ENCODE data around the gene PTCH1. TPM values are rescaled to one million over a fixed set of nuclear protein-coding genes. Genes with fewer than 3 reads are reported as not detected.

PTCH1 gene
- total and polyA plus RNA-seq, 5 experiments from 2014 or later, result 10.5 to 49.6 (median 18.1) TPM

DNA sequence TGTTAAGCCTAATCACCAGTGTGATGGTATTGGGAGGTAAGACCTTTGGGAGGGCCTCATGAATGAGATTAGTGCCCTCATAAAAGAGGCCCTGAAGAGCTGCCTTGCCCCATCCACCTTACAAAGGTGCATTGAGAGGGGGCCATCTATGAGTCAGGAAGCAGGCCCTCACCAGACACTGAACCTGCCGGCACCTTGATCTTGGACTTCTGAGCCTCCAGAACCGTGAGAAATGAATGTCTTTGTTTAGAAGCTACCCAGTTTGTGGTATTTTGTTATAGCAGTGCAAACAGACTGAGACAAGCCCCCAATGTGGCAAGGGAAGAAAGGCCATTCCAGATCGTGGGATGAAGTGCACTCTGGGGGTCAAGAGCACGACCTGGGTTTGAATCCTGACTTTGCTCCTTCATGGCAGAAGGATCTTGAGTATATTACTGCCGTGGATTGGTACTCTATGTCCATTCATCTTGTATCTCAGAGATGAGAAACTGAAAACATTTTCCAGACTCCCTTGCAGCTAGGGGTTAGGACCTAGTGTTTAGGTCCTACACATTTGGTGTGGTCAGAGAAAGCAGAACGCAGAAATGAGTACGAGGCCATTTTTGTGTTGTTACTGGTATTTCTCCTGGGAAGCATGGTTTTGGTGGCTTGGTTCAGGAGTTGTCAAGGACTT lies 86.7 kb downstream of the PTCH1 start:
- Mint-ChIP-seq H3K9me3 (peaks cover 0 to 25% (median 8%) of the 10 kb centered on the region in 9 donors), H3K27me3 (peaks cover 0 to 9% (median 0%) of the 10 kb centered on the region in 5 donors), H3K4me1 (peaks cover 10 to 25% (median 15%) of the 10 kb centered on the region in 4 donors), H3K27ac (no peak overlapping the region), H3K36me3 (peaks cover 0 to 18% (median 6%) of the 10 kb centered on the region in 3 donors), H3K4me3 (no peak overlapping the region)
- DNase-seq (no peak), ATAC-seq (no peak)
- POLR2A ChIA-PET, result no interaction called here

DNA sequence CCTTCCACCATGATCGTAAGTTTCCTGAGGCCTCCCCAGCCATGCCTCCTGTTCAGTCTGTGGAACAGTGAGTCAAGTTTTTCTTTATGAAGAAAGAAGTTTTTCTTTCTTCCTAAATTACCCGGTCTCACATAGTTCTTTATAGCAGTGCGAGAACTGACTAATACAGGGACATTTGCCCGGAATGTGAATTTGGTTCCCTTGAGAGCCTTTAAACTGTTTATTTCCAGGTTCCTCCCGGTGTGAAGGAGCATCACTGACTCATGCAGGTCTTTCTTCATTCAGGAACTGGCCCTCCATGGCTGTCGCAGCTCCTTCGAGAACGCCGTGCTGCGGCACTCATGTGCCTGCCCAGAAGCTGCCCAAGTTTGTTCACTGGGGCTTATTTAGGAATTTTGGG lies 87.7 kb downstream of the PTCH1 start:
- Mint-ChIP-seq H3K9me3 (peaks cover 0 to 25% (median 8%) of the 10 kb centered on the region in 9 donors), H3K27me3 (peaks cover 0 to 9% (median 0%) of the 10 kb centered on the region in 5 donors), H3K27ac (no peak overlapping the region), H3K4me1 (peaks cover 5 to 18% (median 12%) of the 10 kb centered on the region in 4 donors), H3K4me3 (peak overlapping the region in 1 of 10 donors; percentile 16), H3K36me3 (peaks cover 0 to 18% (median 6%) of the 10 kb centered on the region in 3 donors)
- POLR2A ChIA-PET, result no interaction called here
- DNase-seq (no peak), ATAC-seq (no peak)

GRCh38 chr9:95425910-95426551 lies 90.7 kb downstream of the PTCH1 start:
- Mint-ChIP-seq H3K27me3 (peaks cover 0 to 13% (median 0%) of the 10 kb centered on the region in 5 donors), H3K27ac (peak overlapping the region in 6 of 10 donors; percentile 1 to 72 (median 54)), H3K9me3 (peaks cover 0 to 42% (median 22%) of the 10 kb centered on the region in 9 donors), H3K4me3 (peak overlapping the region; percentile 64 to 77 (median 72)), H3K4me1 (peaks cover 5 to 18% (median 11%) of the 10 kb centered on the region in 4 donors), H3K36me3 (peaks cover 0 to 17% (median 14%) of the 10 kb centered on the region in 3 donors)
- DNase-seq, result peak in 1 of 10 donors; percentile 4
- POLR2A ChIA-PET, result interaction anchor here (0.9 kb wide), 1 partner anchor 37 kb away, joined by 3 read pairs; no protein-coding TSS in a partner anchor
- ATAC-seq, result no peak

DNA sequence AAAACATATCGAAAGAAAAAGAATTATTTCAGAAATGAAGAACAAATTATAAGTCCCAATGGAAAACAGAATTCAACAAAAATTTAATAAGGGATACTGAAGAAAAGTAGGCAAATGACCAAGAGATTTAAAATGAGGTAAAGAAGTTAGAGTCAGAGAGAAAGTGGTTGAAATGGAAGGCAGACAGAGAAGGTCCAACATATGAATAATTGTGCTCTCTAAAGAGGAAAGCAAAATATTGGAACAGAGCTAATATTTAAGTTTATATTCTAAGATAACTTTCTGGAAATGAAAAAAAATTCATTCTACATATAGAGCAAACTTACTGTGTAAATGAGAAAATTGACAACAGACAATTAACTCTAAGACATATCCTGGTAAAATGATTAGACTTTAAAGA lies 94.1 kb downstream of the PTCH1 start:
- Mint-ChIP-seq H3K36me3 (peaks cover 0 to 11% (median 0%) of the 10 kb centered on the region in 3 donors), H3K27me3 (peaks cover 0 to 13% (median 0%) of the 10 kb centered on the region in 5 donors), H3K4me3 (no peak overlapping the region), H3K27ac (no peak overlapping the region), H3K9me3 (peaks cover 0 to 22% (median 14%) of the 10 kb centered on the region in 9 donors), H3K4me1 (peaks cover 5 to 18% (median 11%) of the 10 kb centered on the region in 4 donors)
- POLR2A ChIA-PET, result no interaction called here
- ATAC-seq (no peak), DNase-seq (no peak)

DNA sequence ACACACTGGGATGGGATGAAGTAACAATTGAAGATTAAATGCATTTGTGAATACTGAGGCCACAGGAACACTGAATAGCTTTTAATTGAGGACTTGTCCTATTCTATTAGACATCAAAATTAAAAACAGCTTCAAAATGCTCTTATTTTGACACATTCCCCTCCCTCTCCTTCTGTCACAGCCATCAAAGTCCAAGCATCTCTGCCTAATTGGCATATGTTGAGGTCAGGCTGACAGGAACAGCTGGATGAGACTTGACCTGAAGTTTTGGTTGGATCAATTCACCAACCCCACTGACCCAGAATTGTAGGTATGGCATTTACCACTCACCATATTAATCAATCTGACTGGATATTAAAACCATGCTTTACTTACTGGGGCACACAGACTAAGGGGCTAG lies 96.3 kb downstream of the PTCH1 start:
- Mint-ChIP-seq H3K27ac (no peak overlapping the region), H3K4me3 (no peak overlapping the region), H3K9me3 (peaks cover 0 to 26% (median 14%) of the 10 kb centered on the region in 9 donors), H3K4me1 (peaks cover 0 to 2% (median under 1%) of the 10 kb centered on the region in 4 donors), H3K27me3 (peaks cover 0 to 7% (median 0%) of the 10 kb centered on the region in 5 donors), H3K36me3 (peaks cover 0 to 14% (median 0%) of the 10 kb centered on the region in 3 donors)
- ATAC-seq, result no peak
- DNase-seq, result no peak
- POLR2A ChIA-PET, result no interaction called here

- Mint-ChIP-seq H3K4me1 (no peaks in the 10 kb centered on the region), H3K9me3 (peaks cover 0 to 26% (median 14%) of the 10 kb centered on the region in 9 donors), H3K27ac (no peak overlapping the region), H3K27me3 (peaks cover 0 to 7% (median 0%) of the 10 kb centered on the region in 5 donors), H3K4me3 (no peak overlapping the region), H3K36me3 (peaks cover 0 to 14% (median 0%) of the 10 kb centered on the region in 3 donors)
- ATAC-seq, result no peak
- POLR2A ChIA-PET, result no interaction called here
- DNase-seq, result no peak
Observed at GRCh38 chr9:95419444-95419843, 97.3 kb downstream of the PTCH1 start.

GRCh38 chr9:95415158-95415557 lies 101.6 kb downstream of the PTCH1 start:
- Mint-ChIP-seq H3K27ac (no peak overlapping the region), H3K36me3 (peaks cover 0 to 3% (median 0%) of the 10 kb centered on the region in 3 donors), H3K4me3 (no peak overlapping the region), H3K9me3 (peaks cover 0 to 6% (median 0%) of the 10 kb centered on the region in 9 donors), H3K4me1 (peaks cover 0 to 4% (median 0%) of the 10 kb centered on the region in 4 donors), H3K27me3 (peaks cover 0 to 14% (median 2%) of the 10 kb centered on the region in 5 donors)
- ATAC-seq (no peak), DNase-seq (no peak)
- POLR2A ChIA-PET, result no interaction called here

DNA sequence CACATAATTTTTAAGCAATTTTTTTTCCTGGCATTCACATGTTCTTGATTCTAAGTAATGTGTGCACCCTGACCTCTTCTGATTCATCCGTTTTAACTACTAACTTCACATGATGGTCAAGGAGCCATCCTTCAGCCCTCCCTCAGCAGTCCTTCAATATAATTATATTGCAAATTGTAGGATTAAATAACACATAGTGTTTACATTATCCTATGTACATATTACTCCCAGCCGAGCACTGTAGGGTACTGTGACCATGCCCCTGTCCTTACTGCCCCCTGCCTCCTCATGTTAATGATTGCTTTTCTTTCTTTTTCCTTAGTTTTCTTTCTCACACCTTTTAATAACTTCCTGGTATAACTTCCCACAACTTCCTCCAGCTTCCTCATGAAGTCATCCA lies 103.0 kb downstream of the PTCH1 start:
- peaks cover 0 to 3% (median 0%) of the 10 kb centered on the region in 3 donors for H3K36me3 Mint-ChIP-seq
- DNase-seq, result no peak
- no peak for ATAC-seq
- H3K27ac Mint-ChIP-seq, result no peak overlapping the region
- H3K4me1 Mint-ChIP-seq, result peaks cover 0 to 4% (median 0%) of the 10 kb centered on the region in 4 donors
- peaks cover 0 to 18% (median 1%) of the 10 kb centered on the region in 5 donors for H3K27me3 Mint-ChIP-seq
- no peak overlapping the region for H3K4me3 Mint-ChIP-seq
- POLR2A ChIA-PET, result no interaction called here
- H3K9me3 Mint-ChIP-seq, result peaks cover 0 to 6% (median 0%) of the 10 kb centered on the region in 9 donors

GRCh38 chr9:95411054-95411892 lies 105.5 kb downstream of the PTCH1 start:
- DNase-seq, result no peak

GRCh38 chr9:95409650-95410426 lies 106.9 kb downstream of the PTCH1 start:
- DNase-seq (no peak), ATAC-seq (no peak)
- POLR2A ChIA-PET, result no interaction called here
- H3K9me3 Mint-ChIP-seq, result no peaks in the 10 kb centered on the region
- H3K36me3 Mint-ChIP-seq, result no peaks in the 10 kb centered on the region
- H3K4me1 Mint-ChIP-seq, result peaks cover 0 to 4% (median 0%) of the 10 kb centered on the region in 4 donors
- H3K27ac Mint-ChIP-seq, result no peak overlapping the region
- no peak overlapping the region for H3K4me3 Mint-ChIP-seq
- H3K27me3 Mint-ChIP-seq, result peaks cover 0 to 22% (median 7%) of the 10 kb centered on the region in 5 donors

More at GRCh38 chr9:95411054-95411892, 105.5 kb downstream of the PTCH1 start:
- H3K27ac Mint-ChIP-seq, result no peak overlapping the region
- POLR2A ChIA-PET, result no interaction called here
- no peak for ATAC-seq
- no peak overlapping the region for H3K4me3 Mint-ChIP-seq
- H3K9me3 Mint-ChIP-seq, result peaks cover 0 to 2% (median 0%) of the 10 kb centered on the region in 9 donors
- no peaks in the 10 kb centered on the region for H3K36me3 Mint-ChIP-seq
- H3K27me3 Mint-ChIP-seq, result peaks cover 0 to 18% (median 3%) of the 10 kb centered on the region in 5 donors
- H3K4me1 Mint-ChIP-seq, result peaks cover 0 to 4% (median 0%) of the 10 kb centered on the region in 4 donors

DNA sequence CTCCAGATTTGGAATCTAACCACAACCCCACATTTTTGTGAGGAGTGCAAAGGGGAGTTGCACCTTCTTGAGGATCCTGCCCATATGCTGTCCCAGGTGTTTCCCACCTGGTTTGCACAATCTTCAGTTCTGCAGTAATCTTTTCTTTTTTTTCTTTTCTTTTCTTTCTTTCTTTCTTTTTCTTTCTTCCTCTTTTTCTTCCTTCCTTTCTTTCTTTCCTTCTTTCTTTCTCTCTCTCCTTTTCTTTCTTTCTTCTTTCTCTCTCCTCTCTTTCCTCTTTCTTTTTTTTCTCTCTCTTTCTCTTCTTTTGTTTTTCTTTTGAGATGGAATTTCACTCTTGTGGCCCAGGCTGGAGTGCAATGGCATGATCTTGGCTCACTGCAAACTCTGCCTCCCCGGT lies 109.2 kb downstream of the PTCH1 start:
- peaks cover 0 to 5% (median 0%) of the 10 kb centered on the region in 9 donors for H3K9me3 Mint-ChIP-seq
- H3K4me3 Mint-ChIP-seq, result no peak overlapping the region
- H3K27ac Mint-ChIP-seq, result no peak overlapping the region
- DNase-seq (no peak), ATAC-seq (no peak)
- peaks cover 0 to 19% (median 9%) of the 10 kb centered on the region in 5 donors for H3K27me3 Mint-ChIP-seq
- H3K4me1 Mint-ChIP-seq, result peaks cover 0 to 2% (median 0%) of the 10 kb centered on the region in 4 donors
- POLR2A ChIA-PET, result no interaction called here
- H3K36me3 Mint-ChIP-seq, result peaks cover 0 to 4% (median 0%) of the 10 kb centered on the region in 3 donors

- no peak for DNase-seq
- Mint-ChIP-seq H3K9me3 (peaks cover 0 to 13% (median under 1%) of the 10 kb centered on the region in 9 donors), H3K4me3 (no peak overlapping the region), H3K36me3 (peaks cover 0 to 4% (median 3%) of the 10 kb centered on the region in 3 donors), H3K4me1 (no peaks in the 10 kb centered on the region), H3K27me3 (peaks cover 0 to 13% (median under 1%) of the 10 kb centered on the region in 5 donors), H3K27ac (no peak overlapping the region)
- POLR2A ChIA-PET, result no interaction called here
- no peak for ATAC-seq
Observed at GRCh38 chr9:95406121-95406520, 110.7 kb downstream of the PTCH1 start.
